HEK293 (cell line): ENCODE measurements around the gene ZNF503.

Source experiments
- SCRT1 ChIP-seq: fragments of 450-650 bp; formaldehyde crosslinking; IDR thresholded peaks from 2 replicates; pipeline ENCODE4 v1.5.1; 2016; ENCODE audit warnings: missing biosample characterization, missing genetic modification characterization, borderline replicate concordance
- WT1 ChIP-seq: fragments of 450-650 bp; formaldehyde crosslinking; IDR thresholded peaks from 2 replicates; pipeline ENCODE4 v1.5.1; 2016; ENCODE audit warnings: missing biosample characterization, missing genetic modification characterization
- ZNF664 ChIP-seq: fragments of 450-650 bp; formaldehyde crosslinking; IDR thresholded peaks from 2 replicates; pipeline ENCODE4 v1.5.1; 2016; ENCODE audit warnings: missing biosample characterization, missing genetic modification characterization
- ZNF747 ChIP-seq: fragments of 450-650 bp; formaldehyde crosslinking; IDR thresholded peaks from 2 replicates; pipeline ENCODE4 v1.5.1; 2016; ENCODE audit warnings: missing biosample characterization, missing genetic modification characterization
- ZNF776 ChIP-seq: fragments of 450-650 bp; formaldehyde crosslinking; IDR thresholded peaks from 2 replicates; pipeline ENCODE4 v1.5.0; 2017; ENCODE audit warnings: missing biosample characterization, missing genetic modification characterization, borderline replicate concordance
- TF ChIP-seq, protein P1 (sequence below): fragments of 450-650 bp; formaldehyde crosslinking; IDR thresholded peaks from 2 replicates; pipeline ENCODE4 v1.5.1; 2016; ENCODE audit warnings: missing biosample characterization, missing genetic modification characterization
- TF ChIP-seq, protein P2 (sequence below): fragments of 450-650 bp; formaldehyde crosslinking; IDR thresholded peaks from 2 replicates; pipeline ENCODE4 v1.5.1; 2017; ENCODE audit warnings: missing biosample characterization, mild to moderate bottlenecking, missing genetic modification characterization, moderate library complexity
- TF ChIP-seq, protein P3 (sequence below): fragments of 450-650 bp; formaldehyde crosslinking; IDR thresholded peaks from 2 replicates; pipeline ENCODE4 v1.5.1; 2016; ENCODE audit warnings: missing biosample characterization, missing genetic modification characterization
- TF ChIP-seq, protein P4 (sequence below): fragments of 450-650 bp; formaldehyde crosslinking; IDR thresholded peaks from 2 replicates; pipeline ENCODE4 v1.5.1; 2017; ENCODE audit warnings: missing biosample characterization, missing genetic modification characterization
- TF ChIP-seq, protein P5 (sequence below): fragments of 450-650 bp; formaldehyde crosslinking; IDR thresholded peaks from 2 replicates; pipeline ENCODE4 v1.5.1; 2016; ENCODE audit warnings: missing biosample characterization, missing genetic modification characterization
- TF ChIP-seq, protein P6 (sequence below): fragments of 450-650 bp; formaldehyde crosslinking; IDR thresholded peaks from 2 replicates; pipeline ENCODE4 v1.5.0; 2017; ENCODE audit warnings: missing biosample characterization, missing genetic modification characterization, borderline replicate concordance
- TF ChIP-seq, protein P7 (sequence below): fragments of 450-650 bp; formaldehyde crosslinking; IDR thresholded peaks from 2 replicates; pipeline ENCODE4 v1.5.1; 2016; ENCODE audit warnings: missing biosample characterization, missing genetic modification characterization

ZNF503 gene

DNA sequence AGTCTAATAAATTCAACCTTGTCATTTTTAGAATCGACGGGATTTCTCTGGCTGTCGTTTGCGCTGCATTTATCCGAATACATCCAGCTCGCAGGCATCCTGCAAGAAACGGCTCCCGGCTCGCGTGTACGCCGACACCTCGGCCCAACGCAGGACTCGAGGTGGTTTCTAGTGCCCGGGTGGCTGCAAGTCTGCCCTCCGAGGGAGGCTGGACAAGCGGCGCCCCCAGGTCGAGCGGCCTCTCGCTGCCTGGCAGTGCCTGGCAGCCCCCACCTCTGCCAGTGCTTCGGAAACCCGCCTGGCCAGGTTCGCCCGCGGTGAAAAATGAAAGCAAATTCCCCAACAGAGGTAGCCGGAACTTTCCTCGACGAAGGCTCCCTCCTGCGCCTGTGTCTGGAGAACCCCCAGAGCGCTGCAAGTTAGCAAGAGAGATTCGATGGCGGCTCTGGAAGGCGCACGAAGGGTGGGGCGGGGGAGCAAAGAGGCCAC is 5.7 kb upstream of the ZNF503 start (continued):
- TF ChIP-seq, protein P1, sequence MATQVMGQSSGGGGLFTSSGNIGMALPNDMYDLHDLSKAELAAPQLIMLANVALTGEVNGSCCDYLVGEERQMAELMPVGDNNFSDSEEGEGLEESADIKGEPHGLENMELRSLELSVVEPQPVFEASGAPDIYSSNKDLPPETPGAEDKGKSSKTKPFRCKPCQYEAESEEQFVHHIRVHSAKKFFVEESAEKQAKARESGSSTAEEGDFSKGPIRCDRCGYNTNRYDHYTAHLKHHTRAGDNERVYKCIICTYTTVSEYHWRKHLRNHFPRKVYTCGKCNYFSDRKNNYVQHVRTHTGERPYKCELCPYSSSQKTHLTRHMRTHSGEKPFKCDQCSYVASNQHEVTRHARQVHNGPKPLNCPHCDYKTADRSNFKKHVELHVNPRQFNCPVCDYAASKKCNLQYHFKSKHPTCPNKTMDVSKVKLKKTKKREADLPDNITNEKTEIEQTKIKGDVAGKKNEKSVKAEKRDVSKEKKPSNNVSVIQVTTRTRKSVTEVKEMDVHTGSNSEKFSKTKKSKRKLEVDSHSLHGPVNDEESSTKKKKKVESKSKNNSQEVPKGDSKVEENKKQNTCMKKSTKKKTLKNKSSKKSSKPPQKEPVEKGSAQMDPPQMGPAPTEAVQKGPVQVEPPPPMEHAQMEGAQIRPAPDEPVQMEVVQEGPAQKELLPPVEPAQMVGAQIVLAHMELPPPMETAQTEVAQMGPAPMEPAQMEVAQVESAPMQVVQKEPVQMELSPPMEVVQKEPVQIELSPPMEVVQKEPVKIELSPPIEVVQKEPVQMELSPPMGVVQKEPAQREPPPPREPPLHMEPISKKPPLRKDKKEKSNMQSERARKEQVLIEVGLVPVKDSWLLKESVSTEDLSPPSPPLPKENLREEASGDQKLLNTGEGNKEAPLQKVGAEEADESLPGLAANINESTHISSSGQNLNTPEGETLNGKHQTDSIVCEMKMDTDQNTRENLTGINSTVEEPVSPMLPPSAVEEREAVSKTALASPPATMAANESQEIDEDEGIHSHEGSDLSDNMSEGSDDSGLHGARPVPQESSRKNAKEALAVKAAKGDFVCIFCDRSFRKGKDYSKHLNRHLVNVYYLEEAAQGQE, result no peak
- TF ChIP-seq, protein P2, sequence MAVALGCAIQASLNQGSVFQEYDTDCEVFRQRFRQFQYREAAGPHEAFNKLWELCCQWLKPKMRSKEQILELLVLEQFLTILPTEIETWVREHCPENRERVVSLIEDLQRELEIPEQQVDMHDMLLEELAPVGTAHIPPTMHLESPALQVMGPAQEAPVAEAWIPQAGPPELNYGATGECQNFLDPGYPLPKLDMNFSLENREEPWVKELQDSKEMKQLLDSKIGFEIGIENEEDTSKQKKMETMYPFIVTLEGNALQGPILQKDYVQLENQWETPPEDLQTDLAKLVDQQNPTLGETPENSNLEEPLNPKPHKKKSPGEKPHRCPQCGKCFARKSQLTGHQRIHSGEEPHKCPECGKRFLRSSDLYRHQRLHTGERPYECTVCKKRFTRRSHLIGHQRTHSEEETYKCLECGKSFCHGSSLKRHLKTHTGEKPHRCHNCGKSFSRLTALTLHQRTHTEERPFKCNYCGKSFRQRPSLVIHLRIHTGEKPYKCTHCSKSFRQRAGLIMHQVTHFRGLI (tag by site-specific recombination), result no peak
- no peak for TF ChIP-seq ZNF747 (tag by site-specific recombination)
- TF ChIP-seq, protein P3, sequence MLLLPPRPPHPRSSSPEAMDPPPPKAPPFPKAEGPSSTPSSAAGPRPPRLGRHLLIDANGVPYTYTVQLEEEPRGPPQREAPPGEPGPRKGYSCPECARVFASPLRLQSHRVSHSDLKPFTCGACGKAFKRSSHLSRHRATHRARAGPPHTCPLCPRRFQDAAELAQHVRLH (tag by site-specific recombination), result no peak
- no peak for TF ChIP-seq SCRT1 (tag by site-specific recombination)
- TF ChIP-seq, protein P4, sequence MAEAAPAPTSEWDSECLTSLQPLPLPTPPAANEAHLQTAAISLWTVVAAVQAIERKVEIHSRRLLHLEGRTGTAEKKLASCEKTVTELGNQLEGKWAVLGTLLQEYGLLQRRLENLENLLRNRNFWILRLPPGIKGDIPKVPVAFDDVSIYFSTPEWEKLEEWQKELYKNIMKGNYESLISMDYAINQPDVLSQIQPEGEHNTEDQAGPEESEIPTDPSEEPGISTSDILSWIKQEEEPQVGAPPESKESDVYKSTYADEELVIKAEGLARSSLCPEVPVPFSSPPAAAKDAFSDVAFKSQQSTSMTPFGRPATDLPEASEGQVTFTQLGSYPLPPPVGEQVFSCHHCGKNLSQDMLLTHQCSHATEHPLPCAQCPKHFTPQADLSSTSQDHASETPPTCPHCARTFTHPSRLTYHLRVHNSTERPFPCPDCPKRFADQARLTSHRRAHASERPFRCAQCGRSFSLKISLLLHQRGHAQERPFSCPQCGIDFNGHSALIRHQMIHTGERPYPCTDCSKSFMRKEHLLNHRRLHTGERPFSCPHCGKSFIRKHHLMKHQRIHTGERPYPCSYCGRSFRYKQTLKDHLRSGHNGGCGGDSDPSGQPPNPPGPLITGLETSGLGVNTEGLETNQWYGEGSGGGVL (tag by site-specific recombination), result no peak
- TF ChIP-seq WT1, result no peak
- TF ChIP-seq ZNF664 (tag by site-specific recombination), result no peak
- TF ChIP-seq, protein P5, sequence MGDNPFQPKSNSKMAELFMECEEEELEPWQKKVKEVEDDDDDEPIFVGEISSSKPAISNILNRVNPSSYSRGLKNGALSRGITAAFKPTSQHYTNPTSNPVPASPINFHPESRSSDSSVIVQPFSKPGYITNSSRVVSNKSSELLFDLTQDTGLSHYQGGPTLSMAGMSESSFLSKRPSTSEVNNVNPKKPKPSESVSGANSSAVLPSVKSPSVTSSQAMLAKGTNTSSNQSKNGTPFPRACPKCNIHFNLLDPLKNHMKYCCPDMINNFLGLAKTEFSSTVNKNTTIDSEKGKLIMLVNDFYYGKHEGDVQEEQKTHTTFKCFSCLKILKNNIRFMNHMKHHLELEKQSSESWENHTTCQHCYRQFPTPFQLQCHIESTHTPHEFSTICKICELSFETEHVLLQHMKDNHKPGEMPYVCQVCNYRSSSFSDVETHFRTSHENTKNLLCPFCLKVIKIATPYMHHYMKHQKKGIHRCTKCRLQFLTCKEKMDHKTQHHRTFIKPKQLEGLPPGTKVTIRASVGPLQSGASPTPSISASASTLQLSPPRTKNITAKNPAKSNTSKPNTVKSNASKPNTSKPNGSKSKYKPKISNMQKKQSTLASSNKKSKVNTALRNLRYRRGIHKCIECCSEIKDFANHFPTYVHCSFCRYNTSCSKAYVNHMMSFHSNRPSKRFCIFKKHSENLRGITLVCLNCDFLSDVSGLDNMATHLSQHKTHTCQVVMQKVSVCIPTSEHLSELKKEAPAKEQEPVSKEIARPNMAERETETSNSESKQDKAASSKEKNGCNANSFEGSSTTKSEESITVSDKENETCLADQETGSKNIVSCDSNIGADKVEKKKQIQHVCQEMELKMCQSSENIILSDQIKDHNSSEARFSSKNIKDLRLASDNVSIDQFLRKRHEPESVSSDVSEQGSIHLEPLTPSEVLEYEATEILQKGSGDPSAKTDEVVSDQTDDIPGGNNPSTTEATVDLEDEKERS (tag by site-specific recombination), result no peak
- no peak for TF ChIP-seq ZNF776 (tag by site-specific recombination)
- TF ChIP-seq, protein P6, sequence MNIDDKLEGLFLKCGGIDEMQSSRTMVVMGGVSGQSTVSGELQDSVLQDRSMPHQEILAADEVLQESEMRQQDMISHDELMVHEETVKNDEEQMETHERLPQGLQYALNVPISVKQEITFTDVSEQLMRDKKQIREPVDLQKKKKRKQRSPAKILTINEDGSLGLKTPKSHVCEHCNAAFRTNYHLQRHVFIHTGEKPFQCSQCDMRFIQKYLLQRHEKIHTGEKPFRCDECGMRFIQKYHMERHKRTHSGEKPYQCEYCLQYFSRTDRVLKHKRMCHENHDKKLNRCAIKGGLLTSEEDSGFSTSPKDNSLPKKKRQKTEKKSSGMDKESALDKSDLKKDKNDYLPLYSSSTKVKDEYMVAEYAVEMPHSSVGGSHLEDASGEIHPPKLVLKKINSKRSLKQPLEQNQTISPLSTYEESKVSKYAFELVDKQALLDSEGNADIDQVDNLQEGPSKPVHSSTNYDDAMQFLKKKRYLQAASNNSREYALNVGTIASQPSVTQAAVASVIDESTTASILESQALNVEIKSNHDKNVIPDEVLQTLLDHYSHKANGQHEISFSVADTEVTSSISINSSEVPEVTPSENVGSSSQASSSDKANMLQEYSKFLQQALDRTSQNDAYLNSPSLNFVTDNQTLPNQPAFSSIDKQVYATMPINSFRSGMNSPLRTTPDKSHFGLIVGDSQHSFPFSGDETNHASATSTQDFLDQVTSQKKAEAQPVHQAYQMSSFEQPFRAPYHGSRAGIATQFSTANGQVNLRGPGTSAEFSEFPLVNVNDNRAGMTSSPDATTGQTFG (tag by site-specific recombination), result no peak
- TF ChIP-seq, protein P7, sequence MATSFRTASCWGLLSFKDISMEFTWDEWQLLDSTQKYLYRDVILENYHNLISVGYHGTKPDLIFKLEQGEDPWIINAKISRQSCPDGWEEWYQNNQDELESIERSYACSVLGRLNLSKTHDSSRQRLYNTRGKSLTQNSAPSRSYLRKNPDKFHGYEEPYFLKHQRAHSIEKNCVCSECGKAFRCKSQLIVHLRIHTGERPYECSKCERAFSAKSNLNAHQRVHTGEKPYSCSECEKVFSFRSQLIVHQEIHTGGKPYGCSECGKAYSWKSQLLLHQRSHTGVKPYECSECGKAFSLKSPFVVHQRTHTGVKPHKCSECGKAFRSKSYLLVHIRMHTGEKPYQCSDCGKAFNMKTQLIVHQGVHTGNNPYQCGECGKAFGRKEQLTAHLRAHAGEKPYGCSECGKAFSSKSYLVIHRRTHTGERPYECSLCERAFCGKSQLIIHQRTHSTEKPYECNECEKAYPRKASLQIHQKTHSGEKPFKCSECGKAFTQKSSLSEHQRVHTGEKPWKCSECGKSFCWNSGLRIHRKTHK, result no peak
